NB4 (cell line): ENCODE data around the gene FGF18.

ENCODE experiments used
- CTCF ChIP-seq: IDR thresholded peaks from one replicate; pipeline ENCODE4 v1.5.1; 2012; ENCODE audit warnings: low read depth, low read length
- POLR2A ChIP-seq: IDR thresholded peaks from 2 replicates; pipeline ENCODE4 v1.6.1; 2011; ENCODE audit warnings: mild to moderate bottlenecking; ENCODE audit not compliant: insufficient read length; ENCODE audit errors: extremely low read depth

GRCh38 chr5:171459839-171460238, 40.4 kb downstream of the FGF18 start:
- TF ChIP-seq CTCF (no peak), POLR2A (no peak)
